PFSK-1 (cell line): ENCODE results near the gene RXFP4.

Experiments
- POLR2AphosphoS5 ChIP-seq: IDR thresholded peaks from 2 replicates; pipeline ENCODE4 v1.6.1; 2012; ENCODE audit warnings: low read depth, mild to moderate bottlenecking, control low read depth, low read length, moderate library complexity
- TAF1 ChIP-seq: IDR thresholded peaks from 2 replicates; pipeline ENCODE4 v1.6.1; 2012; ENCODE audit warnings: low read length, control low read depth, borderline replicate concordance; ENCODE audit not compliant: insufficient read depth
- TF ChIP-seq, protein P1 (sequence below), 2 experiments: IDR thresholded peaks; 2 replicates each; pipeline versions ENCODE4 v1.6.1 to v1.8.0; 2011 to 2012; ENCODE audit warnings: low read depth in 2 of 2, low read length in 2 of 2, control low read depth in 1 of 2, inconsistent platforms in 1 of 2, mild to moderate bottlenecking in 1 of 2, moderate library complexity in 1 of 2; ENCODE audit not compliant: insufficient read depth in 1 of 2

DNA sequence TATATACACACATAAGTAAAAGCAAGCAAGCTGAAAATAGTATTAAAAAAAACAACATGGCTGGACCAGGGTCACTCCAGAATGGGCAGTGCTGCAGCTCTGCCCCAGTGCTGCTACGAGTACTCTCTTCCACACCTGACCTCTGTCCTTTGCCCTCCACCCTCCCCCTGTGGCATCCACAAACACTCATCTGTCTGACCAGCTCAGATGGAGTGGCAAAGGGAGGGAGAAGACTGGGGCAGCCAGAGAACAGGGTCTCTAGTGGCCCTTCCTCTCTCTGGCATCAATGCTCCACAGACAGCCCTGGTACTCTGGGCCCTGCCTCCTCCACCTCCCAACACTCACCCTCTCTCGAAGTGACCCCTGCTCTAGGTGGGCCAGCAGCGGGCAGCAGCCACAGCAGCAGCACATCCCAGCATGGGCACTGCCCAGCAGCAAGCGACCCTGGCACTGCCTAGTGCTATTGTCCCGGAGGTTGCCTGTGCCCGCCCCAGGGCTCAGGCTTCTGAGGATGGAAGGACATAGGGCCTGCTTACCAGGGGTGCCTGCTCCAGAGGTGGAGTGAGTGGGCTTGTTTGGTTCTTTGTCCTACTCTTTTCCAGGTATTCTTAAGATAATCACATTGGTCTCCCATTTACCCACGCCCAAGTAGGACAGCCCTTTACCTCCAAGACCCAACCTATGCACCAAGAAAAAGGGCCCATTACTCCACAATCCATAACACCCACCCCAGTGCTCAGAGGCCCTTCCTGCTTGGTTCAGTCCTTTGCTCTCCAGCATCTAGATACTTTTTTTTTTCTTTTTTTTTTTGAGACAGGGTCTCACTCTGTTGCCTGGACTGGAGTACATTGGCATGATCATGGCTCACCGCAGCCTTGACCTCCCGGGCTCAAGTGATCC is 30.7 kb downstream of the RXFP4 start:
- TF ChIP-seq, protein P1, sequence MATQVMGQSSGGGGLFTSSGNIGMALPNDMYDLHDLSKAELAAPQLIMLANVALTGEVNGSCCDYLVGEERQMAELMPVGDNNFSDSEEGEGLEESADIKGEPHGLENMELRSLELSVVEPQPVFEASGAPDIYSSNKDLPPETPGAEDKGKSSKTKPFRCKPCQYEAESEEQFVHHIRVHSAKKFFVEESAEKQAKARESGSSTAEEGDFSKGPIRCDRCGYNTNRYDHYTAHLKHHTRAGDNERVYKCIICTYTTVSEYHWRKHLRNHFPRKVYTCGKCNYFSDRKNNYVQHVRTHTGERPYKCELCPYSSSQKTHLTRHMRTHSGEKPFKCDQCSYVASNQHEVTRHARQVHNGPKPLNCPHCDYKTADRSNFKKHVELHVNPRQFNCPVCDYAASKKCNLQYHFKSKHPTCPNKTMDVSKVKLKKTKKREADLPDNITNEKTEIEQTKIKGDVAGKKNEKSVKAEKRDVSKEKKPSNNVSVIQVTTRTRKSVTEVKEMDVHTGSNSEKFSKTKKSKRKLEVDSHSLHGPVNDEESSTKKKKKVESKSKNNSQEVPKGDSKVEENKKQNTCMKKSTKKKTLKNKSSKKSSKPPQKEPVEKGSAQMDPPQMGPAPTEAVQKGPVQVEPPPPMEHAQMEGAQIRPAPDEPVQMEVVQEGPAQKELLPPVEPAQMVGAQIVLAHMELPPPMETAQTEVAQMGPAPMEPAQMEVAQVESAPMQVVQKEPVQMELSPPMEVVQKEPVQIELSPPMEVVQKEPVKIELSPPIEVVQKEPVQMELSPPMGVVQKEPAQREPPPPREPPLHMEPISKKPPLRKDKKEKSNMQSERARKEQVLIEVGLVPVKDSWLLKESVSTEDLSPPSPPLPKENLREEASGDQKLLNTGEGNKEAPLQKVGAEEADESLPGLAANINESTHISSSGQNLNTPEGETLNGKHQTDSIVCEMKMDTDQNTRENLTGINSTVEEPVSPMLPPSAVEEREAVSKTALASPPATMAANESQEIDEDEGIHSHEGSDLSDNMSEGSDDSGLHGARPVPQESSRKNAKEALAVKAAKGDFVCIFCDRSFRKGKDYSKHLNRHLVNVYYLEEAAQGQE (IDR thresholded peaks at IDR 0.05; ENCODE audit: insufficient read depth in 1 of 2, low read depth in 2 of 2, low read length in 2 of 2): no peak
- TF ChIP-seq TAF1: no peak
- TF ChIP-seq POLR2AphosphoS5: no peak
